H7 (cell line): ENCODE results near the gene CHRM4. TPM values are rescaled to one million over a fixed set of nuclear protein-coding genes. Genes with fewer than 3 reads are reported as not detected.

Experiments used
- DNase-seq: peaks from one replicate; pipeline ENCODE4 v3.0.0; 2012
- H3K27me3 ChIP-seq: 2 replicates; pipeline ENCODE4 v1.6.0; 2011; ENCODE audit warnings: mild to moderate bottlenecking, low read length; ENCODE audit not compliant: control insufficient read depth, insufficient read depth
- H3K36me3 ChIP-seq: replicated peaks from 2 replicates; pipeline ENCODE4 v1.5.1; 2011; ENCODE audit warnings: low read length; ENCODE audit not compliant: control insufficient read depth, insufficient read depth
- H3K4me3 ChIP-seq: 2 replicates; pipeline ENCODE4 v1.5.1; 2011; ENCODE audit warnings: low read depth, mild to moderate bottlenecking, control low read depth, low read length, moderate library complexity; ENCODE audit not compliant: insufficient read depth
- total RNA-seq: library from RNA; depleted of rRNA; stranded (reverse); fragments of >200 nt; shearing (Covaris generic); gene quantifications from 2 replicates; pipeline ENCODE4 v1.2.3, GENCODE V29; 2014; rRNA removed

The CHRM4 gene
- total RNA-seq, 1 experiment from 2014 or later = 0.14 TPM

- H3K27me3 ChIP-seq = peaks cover 51% of the 10 kb centered on the region
- H3K4me3 ChIP-seq = no peak overlapping the region
- no peaks in the 10 kb centered on the region for H3K36me3 ChIP-seq
- DNase-seq = no peak
Measured at GRCh38 chr11:46334211-46334610, 57.4 kb downstream of the CHRM4 start.

Other genes with a start within 250 kb of the CHRM4 start
- gene CREB3L1, start 114.1 kb downstream of the CHRM4 start, total RNA-seq = 1.6 and 5.0 TPM in 2 replicates
- 80.8 and 109 TPM in 2 replicates for gene DGKZ, start 44.3 kb downstream of the CHRM4 start, total RNA-seq
- 672 and 771 TPM in 2 replicates for gene MDK, start 10.1 kb downstream of the CHRM4 start, total RNA-seq
- 36.8 and 42.5 TPM in 2 replicates for gene AMBRA1, start 202.2 kb upstream of the CHRM4 start, total RNA-seq
- 3.9 TPM in 2 replicates for gene HARBI1, start 225.5 kb upstream of the CHRM4 start, total RNA-seq
- gene ATG13, start 225.8 kb upstream of the CHRM4 start, total RNA-seq = 60.0 and 63.5 TPM in 2 replicates